Astrocyte (in vitro differentiated cells and primary cell): ENCODE measurements around the gene WWTR1.

Experiments used
- CTCF ChIP-seq: IDR thresholded peaks from 2 replicates; pipeline ENCODE4 v1.5.1; 2011; ENCODE audit warnings: low read depth, mild to moderate bottlenecking, inconsistent platforms, low read length, moderate library complexity; ENCODE audit not compliant: insufficient read depth
- EZH2 ChIP-seq: IDR thresholded peaks from 2 replicates; pipeline ENCODE4 v1.6.1; 2012; ENCODE audit warnings: mild to moderate bottlenecking, low read length, inconsistent platforms; ENCODE audit not compliant: insufficient read depth

- TF ChIP-seq CTCF (no peak), EZH2 (no peak)
These were observed 123.7 kb downstream of the WWTR1 start for GRCh38 chr3:149534082-149534481.
